Central memory CD8-positive, alpha-beta T cell (primary cell): ENCODE results near the gene DET1.
"Not testable (repeated sequence)": the region's sequence is repeated elsewhere in the genome, so short reads cannot be mapped to it uniquely, and the experiment has no call there.

ENCODE experiments used
- ATAC-seq: fragments of 150-1000 bp; cut with Tn5 transposase; replicated peaks from 2 replicates; pipeline ENCODE4 v1.10.0; 2022; ENCODE audit warnings: mild to moderate bottlenecking, moderate FRiP score, moderate number of reproducible peaks; ENCODE audit not compliant: poor library complexity, severe bottlenecking; ENCODE audit errors: extremely low read depth
- DNase-seq, 2 donors: peaks; one replicate each; pipeline ENCODE4 v3.0.0; 2021; ENCODE audit warnings: low spot score in 2 of 2
- H3K27ac Mint-ChIP-seq: one replicate; pipeline ENCODE4 v1.8.0; 2022; ENCODE audit warnings: low read depth, mild to moderate bottlenecking, moderate library complexity, mixed read lengths
- H3K27me3 Mint-ChIP-seq: one replicate; pipeline ENCODE4 v1.8.0; 2022; ENCODE audit warnings: mixed read lengths
- H3K36me3 Mint-ChIP-seq: one replicate; pipeline ENCODE4 v1.8.0; 2022; ENCODE audit warnings: mild to moderate bottlenecking, moderate library complexity, mixed read lengths; ENCODE audit not compliant: insufficient read depth
- H3K4me1 Mint-ChIP-seq: one replicate; pipeline ENCODE4 v1.8.0; 2022; ENCODE audit warnings: mixed read lengths
- H3K4me3 Mint-ChIP-seq: one replicate; pipeline ENCODE4 v1.8.0; 2022; ENCODE audit warnings: mild to moderate bottlenecking, moderate library complexity, mixed read lengths
- H3K9me3 Mint-ChIP-seq: one replicate; pipeline ENCODE4 v1.8.0; 2022; ENCODE audit warnings: mixed read lengths

Gene DET1

DNA sequence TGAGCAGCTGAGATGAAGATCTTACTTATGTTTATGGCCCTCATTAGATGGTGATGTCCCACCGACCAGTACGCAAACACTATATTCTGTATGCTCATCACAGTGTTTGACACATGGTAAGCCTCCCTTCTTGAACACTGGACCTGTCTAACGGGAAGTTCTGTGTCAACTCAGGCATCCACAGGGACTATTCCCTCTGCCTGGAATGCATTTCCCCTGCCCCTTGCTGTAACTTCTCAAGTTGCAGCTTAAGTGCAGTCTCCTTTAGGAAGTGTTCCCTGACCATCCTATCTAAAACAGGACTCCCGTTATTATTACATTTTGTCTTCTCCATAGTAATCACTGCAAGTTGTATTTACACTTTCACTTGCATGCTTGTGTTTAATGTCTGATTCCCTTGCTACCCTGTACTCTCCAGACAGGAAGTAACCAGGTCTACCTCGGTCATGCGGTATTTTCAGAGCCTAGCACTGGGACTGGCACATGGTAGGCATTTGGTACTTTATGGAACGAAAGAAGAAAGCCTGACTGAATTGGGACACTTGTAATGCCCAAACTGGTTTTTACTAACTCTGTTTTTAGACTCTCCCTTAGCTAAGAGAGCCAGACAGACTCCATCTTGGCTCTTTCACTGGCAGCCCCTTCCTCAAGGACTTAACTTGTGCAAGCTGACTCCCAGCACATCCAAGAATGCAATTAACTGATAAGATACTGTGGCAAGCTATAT, 8.7 kb downstream of the DET1 start:
- H3K9me3 Mint-ChIP-seq: peaks cover 5% of the 10 kb centered on the region
- ATAC-seq: no peak
- no peak overlapping the region for H3K27ac Mint-ChIP-seq
- H3K4me3 Mint-ChIP-seq: no peak overlapping the region
- DNase-seq: no peak
- H3K27me3 Mint-ChIP-seq: no peaks in the 10 kb centered on the region
- H3K36me3 Mint-ChIP-seq: no peaks in the 10 kb centered on the region
- H3K4me1 Mint-ChIP-seq: peaks cover 4% of the 10 kb centered on the region

DNA sequence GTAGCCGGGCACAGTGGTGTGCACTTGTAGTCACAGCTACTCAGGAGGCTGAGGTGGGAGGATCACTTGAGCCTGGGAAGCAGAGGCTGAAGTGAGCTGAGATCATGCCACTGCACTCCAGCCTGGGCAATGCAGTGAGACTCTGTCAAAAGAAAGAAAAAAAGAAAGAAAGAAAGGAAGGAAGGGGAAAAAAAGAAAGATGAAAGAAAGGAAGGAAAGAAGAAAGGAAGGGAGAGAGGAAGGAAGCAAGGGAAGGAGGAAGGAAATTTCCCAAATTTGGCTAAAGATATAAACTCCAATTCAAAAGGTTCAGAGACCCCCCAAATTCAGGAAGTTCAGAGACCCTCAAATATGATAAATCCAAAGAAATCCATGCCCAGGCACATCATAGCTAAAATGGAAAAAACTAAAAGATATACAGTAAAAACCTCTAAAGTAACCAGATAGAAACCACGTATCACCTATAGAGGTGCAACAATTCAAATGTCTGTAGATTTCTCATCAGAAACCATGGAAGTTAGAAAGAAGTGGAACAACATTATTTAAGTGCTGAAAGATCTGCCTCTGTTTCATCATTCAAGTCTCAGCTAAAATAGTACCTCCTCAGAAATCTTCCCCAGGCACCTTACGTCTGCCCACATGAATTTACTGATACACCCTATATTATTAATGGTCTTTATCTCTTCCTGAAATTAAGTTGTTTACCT, 10.7 kb downstream of the DET1 start:
- Mint-ChIP-seq H3K4me3 (no peak overlapping the region), H3K27ac (no peak overlapping the region), H3K36me3 (peaks cover 5% of the 10 kb centered on the region), H3K27me3 (no peaks in the 10 kb centered on the region), H3K4me1 (peaks cover 4% of the 10 kb centered on the region), H3K9me3 (peaks cover 5% of the 10 kb centered on the region)
- ATAC-seq (no peak), DNase-seq (no peak)

GRCh38 chr15:88535100-88535499, 11.4 kb downstream of the DET1 start:
- H3K27me3 Mint-ChIP-seq: no peaks in the 10 kb centered on the region
- peaks cover 5% of the 10 kb centered on the region for H3K9me3 Mint-ChIP-seq
- no peak overlapping the region for H3K27ac Mint-ChIP-seq
- H3K4me3 Mint-ChIP-seq: no peak overlapping the region
- DNase-seq (no peak), ATAC-seq (no peak)
- H3K4me1 Mint-ChIP-seq: peaks cover 4% of the 10 kb centered on the region
- H3K36me3 Mint-ChIP-seq: peaks cover 8% of the 10 kb centered on the region

- H3K4me1 Mint-ChIP-seq: peaks cover 4% of the 10 kb centered on the region
- no peak overlapping the region for H3K27ac Mint-ChIP-seq
- H3K4me3 Mint-ChIP-seq: no peak overlapping the region
- H3K27me3 Mint-ChIP-seq: no peaks in the 10 kb centered on the region
- peaks cover 10% of the 10 kb centered on the region for H3K36me3 Mint-ChIP-seq
- ATAC-seq (no peak), DNase-seq (no peak)
- H3K9me3 Mint-ChIP-seq: peaks cover 5% of the 10 kb centered on the region
Measured at GRCh38 chr15:88533376-88533775, 13.1 kb downstream of the DET1 start.

DNA sequence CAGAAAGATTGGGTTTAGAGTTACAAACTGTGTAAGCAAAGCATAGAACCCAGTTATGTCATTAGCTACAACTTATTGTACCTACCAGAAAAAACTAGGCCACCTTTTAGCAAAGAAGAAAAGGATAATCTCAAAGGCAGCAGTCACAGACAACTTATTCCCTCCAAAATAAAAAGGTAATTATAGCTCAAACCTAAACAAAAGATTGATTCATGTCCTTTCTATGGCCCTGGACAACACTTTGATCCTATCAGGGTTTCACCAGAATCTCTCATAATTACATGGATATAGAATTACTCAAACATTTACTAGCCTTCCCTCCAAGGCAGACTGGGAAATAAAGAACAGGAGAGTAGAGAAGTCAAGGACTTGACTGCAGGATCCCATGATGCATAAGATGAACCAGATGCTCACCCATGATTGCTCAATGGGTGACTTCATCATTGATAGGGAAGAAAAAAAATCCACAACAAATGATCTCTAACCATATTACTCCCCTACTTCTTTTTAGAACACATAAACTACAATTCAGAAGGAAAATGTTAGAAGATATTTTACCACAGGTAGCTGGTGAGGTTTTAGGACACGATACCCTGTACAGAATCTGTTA, 17.4 kb downstream of the DET1 start:
- no peak overlapping the region for H3K27ac Mint-ChIP-seq
- peaks cover 18% of the 10 kb centered on the region for H3K36me3 Mint-ChIP-seq
- ATAC-seq (no peak), DNase-seq (no peak)
- no peaks in the 10 kb centered on the region for H3K27me3 Mint-ChIP-seq
- no peaks in the 10 kb centered on the region for H3K4me1 Mint-ChIP-seq
- no peaks in the 10 kb centered on the region for H3K9me3 Mint-ChIP-seq
- H3K4me3 Mint-ChIP-seq: no peak overlapping the region

- Mint-ChIP-seq H3K4me1 (no peaks in the 10 kb centered on the region), H3K36me3 (peaks cover 20% of the 10 kb centered on the region), H3K4me3 (no peak overlapping the region), H3K27ac (no peak overlapping the region), H3K27me3 (no peaks in the 10 kb centered on the region), H3K9me3 (no peaks in the 10 kb centered on the region)
- DNase-seq (no peak), ATAC-seq (no peak)
Measured at GRCh38 chr15:88526247-88526879, 20.1 kb downstream of the DET1 start.

GRCh38 chr15:88525418-88525817, 21.1 kb downstream of the DET1 start:
- Mint-ChIP-seq H3K27ac (no peak overlapping the region), H3K4me3 (no peak overlapping the region), H3K36me3 (peaks cover 16% of the 10 kb centered on the region), H3K4me1 (no peaks in the 10 kb centered on the region), H3K9me3 (no peaks in the 10 kb centered on the region), H3K27me3 (no peaks in the 10 kb centered on the region)
- ATAC-seq (no peak), DNase-seq (no peak)

DNA sequence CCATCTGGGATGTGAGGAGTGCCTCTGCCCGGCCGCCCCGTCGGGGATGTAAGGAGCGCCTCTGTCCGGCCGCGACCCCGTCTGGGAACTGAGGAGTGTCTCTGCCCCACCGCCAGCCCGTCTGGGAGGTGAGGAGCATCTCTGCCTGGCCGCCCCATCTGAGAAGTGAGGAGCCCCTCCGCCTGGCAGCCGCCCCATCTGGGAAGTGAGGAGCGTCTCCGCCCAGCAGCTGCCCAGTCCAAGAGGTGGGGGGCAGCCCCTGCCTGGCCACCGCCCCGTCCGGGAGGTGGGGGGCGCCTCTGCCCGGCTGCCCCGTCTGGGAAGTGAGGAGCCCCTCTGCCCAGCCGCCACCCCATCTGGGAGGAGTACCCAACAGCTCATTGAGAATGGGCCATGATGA, 22.4 kb downstream of the DET1 start:
- H3K4me1 Mint-ChIP-seq, H3K9me3 Mint-ChIP-seq, H3K4me3 Mint-ChIP-seq, ATAC-seq, H3K27me3 Mint-ChIP-seq, DNase-seq, H3K27ac Mint-ChIP-seq: not testable (repeated sequence)
- peaks cover 10% of the 10 kb centered on the region for H3K36me3 Mint-ChIP-seq

DNA sequence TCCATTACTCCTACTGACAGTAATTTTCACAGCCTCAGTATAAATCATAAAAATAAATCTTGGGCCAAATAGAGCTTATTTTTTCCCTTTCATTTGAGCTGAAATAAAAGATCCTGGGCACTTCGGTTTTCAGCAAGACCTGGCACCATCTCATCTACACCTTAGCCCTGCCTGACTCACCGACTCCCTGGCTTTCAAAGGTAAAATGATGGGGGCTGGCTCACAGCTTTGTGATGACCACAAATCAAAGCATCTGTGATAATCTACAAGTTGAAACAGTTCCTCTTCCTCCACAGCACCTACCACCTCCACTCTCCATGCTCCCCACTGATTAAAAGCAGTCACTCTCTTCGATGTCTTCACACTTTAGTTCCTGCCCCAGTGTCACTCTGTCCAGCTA, 27.6 kb downstream of the DET1 start:
- Mint-ChIP-seq H3K9me3 (no peaks in the 10 kb centered on the region), H3K36me3 (peaks cover 5% of the 10 kb centered on the region), H3K27ac (no peak overlapping the region), H3K27me3 (no peaks in the 10 kb centered on the region), H3K4me1 (no peaks in the 10 kb centered on the region), H3K4me3 (no peak overlapping the region)
- ATAC-seq: no peak
- DNase-seq: no peak

GRCh38 chr15:88513195-88513594, 33.3 kb downstream of the DET1 start:
- Mint-ChIP-seq H3K9me3 (no peaks in the 10 kb centered on the region), H3K27me3 (no peaks in the 10 kb centered on the region), H3K27ac (no peak overlapping the region), H3K4me3 (no peak overlapping the region), H3K4me1 (no peaks in the 10 kb centered on the region), H3K36me3 (peaks cover 11% of the 10 kb centered on the region)
- DNase-seq (no peak), ATAC-seq (no peak)

DNA sequence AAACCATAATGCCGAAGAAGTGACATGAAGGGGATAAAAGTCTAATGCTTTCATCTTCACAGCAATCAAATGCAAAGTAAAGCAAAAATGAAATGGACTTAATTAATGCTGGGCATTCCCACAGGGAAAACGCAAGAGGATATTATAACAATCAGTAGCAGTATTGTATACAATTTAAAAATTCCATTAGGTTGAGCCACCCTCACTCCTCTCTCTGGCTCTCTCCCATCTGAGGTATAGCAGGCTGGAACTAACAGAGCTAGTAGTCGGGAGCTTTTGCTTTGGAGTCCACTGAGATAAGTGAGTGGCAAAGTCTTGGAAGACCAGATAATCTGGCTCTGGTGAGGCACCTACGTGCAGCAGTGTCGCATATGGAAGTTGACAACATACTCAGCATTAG, 33.9 kb downstream of the DET1 start:
- Mint-ChIP-seq H3K36me3 (peaks cover 11% of the 10 kb centered on the region), H3K27me3 (no peaks in the 10 kb centered on the region), H3K27ac (no peak overlapping the region), H3K4me3 (no peak overlapping the region), H3K4me1 (no peaks in the 10 kb centered on the region), H3K9me3 (no peaks in the 10 kb centered on the region)
- DNase-seq (no peak), ATAC-seq (no peak)

GRCh38 chr15:88512078-88512477, 34.4 kb downstream of the DET1 start:
- H3K36me3 Mint-ChIP-seq: peaks cover 11% of the 10 kb centered on the region
- no peak overlapping the region for H3K27ac Mint-ChIP-seq
- no peak for ATAC-seq
- H3K4me3 Mint-ChIP-seq: no peak overlapping the region
- DNase-seq: no peak
- no peaks in the 10 kb centered on the region for H3K27me3 Mint-ChIP-seq
- H3K4me1 Mint-ChIP-seq: no peaks in the 10 kb centered on the region
- no peaks in the 10 kb centered on the region for H3K9me3 Mint-ChIP-seq
